ENCODE data around the gene BTBD9.
"Not testable (repeated sequence)": the region's sequence is repeated elsewhere in the genome, so short reads cannot be mapped to it uniquely, and the experiment has no call there.

BTBD9 gene

DNA sequence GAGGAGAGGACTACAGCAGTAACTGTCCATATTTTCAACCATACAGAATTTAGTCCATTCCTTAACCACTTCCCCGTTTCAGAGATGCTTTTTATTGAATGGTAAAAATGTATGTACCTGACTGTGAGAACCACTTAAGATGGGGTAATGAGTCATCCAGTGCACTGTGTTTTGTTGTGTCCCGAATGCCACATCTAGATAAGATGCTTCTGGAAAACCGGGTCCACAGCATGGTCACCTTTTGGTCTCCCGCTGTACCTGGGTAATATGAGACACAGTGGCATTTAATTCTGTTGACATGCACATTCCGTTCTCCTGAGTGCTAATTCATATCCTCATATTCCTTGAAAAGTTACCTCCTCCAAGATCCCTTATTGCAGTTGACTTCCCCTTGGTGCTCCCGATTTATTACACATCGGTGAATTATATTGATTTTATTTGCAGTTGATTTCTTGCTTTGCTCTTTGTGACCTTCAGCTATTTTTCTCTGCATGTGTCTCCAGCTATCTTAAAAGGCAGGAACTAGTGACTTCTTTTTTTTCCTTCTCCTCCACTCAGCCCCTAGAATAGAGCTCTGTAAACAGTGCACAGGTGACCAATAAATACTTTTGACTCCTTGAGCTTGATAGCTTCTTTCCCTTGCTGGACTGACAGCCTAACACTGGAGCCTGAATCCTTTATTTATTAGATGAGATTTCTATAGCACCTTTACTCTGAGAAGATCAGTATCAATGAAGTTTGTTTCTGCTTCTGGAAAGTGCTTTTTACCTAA is 505.6 kb downstream of the BTBD9 start:
- no peak for DNase-seq

DNA sequence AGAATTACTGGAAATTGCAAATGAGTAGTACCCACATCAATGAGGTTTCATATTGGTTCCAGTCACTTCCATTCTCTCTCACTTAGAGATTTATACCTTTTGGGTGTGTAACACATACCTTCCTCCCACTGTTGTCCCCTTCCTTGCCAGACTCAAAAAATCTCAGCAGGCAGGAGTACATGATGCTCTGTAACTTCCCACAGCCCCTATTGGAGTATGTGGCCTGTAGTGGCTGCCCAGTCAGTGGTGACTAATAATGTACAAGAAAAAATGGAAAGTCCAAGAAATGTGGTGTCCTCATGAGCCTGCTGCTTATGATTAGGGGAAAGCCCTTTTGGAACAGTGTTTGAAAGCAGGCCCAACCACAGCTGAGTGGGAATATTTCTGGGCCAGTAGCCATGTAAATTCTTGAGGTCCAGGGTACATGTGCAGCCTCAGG is 508.2 kb downstream of the BTBD9 start:
- no peak for DNase-seq

DNA sequence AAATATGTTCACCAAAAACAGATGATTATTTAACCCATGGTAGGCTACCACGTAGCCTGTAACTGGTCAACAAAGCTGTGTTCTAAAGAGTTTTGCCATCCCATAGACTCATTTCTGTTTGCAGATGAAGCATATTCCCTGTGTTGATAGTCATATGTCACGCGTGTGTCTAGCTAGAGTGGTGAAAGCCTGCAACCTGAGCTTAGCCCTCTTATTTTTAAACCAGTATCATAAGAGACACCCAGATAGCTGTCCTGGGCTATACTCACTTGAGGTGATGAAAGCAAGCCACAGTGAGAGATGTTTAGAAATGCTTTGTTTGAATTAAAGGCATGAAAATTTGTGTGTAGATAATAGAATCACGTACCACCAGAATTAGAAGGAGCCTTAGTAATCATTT is 512.4 kb downstream of the BTBD9 start:
- DNase-seq = no peak

DNA sequence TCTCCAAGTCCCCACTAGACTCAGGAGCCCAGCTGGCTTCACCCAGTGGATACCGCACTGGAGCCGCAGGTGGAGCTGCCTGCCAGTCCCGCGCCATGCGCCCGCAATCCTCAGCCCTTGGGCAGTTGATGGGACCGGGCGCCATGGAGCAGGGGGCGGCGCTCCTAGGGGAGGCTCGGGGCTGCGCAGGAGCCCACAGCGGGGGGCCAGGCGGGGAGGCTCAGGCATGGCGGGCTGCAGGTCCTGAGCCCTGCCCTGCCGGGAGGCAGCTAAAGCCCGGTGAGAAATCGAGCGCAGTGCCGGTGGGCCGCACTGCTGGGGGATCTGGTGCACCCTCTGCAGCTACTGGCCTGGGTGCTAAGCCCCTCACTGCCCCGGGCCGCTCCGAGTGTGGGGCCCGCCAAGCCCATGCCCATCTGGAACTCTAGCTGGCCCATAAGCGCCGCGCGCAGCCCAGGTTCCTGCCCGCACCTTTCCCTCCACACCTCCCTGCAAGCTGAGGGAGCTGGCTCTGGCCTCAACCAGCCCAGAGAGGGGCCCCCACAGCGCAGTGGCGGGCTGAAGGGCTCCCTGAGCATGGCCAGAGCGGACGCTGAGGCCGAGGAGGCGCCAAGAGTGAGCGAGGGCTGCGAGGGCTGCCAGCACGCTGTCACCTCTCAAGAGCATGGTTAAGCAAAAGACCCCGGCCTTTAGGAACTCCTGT is 515.4 kb downstream of the BTBD9 start:
- not testable (repeated sequence) for DNase-seq

DNA sequence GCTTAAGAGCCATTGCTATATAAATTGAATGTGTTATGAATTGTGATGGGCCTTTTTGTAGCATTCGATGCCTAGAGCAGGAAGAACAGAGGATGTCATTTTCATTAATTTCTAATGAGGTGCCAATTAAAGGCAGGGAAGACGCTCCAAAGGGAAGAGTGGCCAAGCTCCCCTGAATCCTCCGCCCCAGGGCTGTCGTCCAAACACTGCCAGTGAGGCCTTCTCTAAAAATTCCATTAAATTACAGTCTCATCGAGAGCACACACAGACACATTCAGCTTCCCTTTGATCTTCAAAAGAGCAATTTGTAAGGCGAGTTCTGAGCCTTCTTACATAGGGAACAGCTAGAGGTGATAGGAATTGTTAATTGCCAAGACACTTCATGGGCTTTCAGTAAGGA is 520.2 kb downstream of the BTBD9 start:
- no peak for DNase-seq

DNA sequence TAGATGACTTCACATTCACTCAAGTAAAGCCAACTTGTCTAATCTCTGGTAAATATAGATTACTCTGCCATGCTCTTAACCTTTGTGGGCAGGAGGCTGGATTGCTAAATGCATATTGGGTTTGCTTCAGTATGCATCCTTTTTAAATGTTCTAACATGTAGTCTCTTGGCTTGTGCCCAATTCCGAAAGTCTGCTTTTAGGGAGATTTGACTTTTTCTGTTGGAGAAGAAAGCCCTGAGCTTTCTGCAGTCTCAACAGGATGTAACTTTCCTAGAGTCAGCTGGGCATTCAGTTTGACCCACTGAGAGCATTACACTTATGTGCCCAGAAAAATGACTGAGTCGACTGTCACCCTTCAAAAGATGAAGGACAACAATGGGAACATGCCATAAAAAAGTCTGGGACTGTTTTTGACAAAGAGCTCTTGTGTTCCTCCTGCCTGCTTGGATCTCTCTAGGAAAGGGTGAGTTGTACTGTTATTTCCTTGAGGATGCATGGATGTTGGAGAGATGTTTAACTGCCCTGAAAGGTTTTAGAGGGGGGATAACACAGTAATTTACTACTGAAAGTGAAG is 520.9 kb downstream of the BTBD9 start:
- DNase-seq = no peak

All from NCI-H510A (cell line).